Measurements from ENCODE around the gene SAMD14.

The SAMD14 gene

DNA sequence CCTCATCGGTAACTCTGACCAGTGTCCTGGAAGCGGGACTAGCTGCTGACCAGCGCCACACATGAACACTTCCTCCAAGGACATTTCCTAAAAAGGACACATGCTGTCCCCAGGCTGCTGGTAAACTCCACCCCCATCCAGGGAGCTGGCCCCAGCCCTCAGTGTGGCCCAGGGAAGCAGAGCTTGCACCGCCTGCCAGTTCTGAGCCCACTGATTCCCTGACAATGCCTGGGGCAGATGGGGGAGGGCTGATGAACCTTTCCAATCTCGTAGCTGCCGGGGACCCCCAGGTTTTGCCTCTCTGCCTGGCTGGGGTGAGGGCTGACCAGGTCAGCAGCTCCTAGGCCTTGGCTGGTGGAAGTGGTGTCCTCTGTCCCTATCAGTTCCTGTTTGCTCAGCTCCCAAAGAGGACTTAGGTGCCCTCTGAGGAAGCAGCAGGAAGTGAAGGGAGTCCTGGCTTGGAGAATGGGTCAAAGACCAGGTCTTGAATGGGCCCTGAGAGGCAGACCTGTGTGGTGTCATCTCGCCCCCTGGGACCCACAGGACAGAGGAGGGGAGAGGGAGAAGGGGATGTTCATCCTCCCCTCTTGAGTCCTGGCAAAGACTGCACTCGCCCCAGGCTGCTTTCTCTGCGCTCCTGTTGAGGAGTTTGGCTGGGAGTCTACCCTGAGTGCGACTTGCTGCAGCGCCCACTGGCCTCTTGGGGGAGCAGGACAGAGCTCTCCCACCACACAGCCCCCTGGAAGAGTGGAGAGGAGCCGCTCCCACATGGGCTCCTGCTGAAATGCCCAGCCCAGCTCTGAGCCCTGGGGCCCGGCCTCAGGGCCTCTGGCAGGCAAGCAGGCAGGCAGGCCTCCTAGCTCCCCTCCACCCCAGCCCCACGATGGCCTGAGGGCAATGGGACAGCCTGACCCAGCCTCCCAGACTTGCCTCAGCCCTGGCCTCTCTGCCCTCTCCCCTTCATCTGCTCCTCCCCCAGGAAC, 18.0 kb downstream of the SAMD14 start:
- no peak for DNase-seq

DNA sequence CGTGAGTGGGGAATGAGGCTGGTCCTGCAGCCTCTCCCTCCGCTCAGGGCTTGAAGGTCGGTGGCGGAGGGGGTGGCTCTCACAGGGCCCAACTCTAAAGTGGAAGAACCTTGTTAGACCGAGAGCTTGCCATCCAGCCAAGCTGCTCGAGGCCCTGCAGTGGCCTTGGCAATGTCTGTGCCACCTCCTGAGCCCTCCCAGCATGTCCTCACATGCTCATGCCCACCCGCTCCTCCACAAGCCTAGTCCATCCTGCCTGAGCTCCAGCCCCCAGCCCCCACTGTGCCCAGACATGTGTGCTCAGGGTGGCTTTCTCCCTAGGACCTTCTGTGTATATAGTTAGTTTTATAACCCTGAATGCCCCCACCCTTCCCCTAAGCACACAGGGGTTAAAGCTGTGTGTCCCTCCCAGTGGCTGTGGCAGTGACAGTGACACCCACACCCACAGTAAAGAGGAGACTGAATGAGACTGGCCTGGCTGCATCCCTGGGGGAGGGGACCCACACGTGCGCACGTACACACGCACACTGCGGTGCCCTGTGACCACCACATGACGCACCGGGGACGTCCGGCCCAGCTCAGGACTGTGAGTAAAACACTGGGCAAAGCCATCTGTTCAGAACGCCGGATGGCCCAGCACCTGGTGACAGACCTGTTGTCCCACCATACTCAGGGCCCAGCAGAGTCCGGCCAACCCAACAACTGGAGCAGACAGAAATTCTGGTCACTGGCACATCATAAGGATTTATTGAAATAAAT, 19.2 kb downstream of the SAMD14 start:
- DNase-seq = no peak

DNA sequence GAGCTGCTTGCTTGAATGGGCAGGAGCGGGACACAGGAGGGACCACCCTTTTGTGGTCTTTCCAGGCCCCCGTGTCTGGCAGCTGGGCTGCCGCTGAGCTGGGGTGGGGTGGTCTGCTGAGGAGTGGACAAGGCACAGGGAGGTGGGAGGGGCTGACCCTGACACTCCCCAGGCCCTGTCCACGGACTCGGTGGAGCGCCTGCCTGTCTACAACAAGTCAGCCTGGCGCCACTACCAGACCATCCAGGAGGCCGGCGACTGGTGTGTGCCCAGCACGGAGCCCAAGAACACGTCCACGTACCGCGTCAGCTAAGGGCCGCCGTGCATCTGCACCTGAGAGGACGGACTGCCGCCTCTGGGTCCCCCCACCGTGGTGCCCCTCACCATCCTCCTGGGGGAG, 20.2 kb downstream of the SAMD14 start:
- DNase-seq = no peak

DNA sequence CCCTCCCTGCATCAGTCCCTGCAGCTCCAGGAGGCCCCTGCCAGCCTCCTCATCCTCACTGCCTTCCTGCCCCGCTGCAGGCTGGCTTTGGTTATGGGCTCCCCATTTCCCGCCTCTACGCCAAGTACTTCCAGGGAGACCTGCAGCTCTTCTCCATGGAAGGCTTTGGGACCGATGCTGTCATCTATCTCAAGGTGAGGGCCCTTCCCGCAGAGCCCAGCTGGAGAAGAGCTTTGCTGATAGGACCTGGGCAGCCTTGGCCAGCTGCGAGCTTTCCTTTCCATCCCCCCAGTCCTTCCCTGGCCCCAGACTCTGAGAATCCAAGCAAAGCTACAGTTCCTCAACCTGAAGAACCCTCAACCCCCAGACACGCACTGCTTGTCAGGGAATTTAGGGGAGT, 20.8 kb downstream of the SAMD14 start:
- no peak for DNase-seq

DNA sequence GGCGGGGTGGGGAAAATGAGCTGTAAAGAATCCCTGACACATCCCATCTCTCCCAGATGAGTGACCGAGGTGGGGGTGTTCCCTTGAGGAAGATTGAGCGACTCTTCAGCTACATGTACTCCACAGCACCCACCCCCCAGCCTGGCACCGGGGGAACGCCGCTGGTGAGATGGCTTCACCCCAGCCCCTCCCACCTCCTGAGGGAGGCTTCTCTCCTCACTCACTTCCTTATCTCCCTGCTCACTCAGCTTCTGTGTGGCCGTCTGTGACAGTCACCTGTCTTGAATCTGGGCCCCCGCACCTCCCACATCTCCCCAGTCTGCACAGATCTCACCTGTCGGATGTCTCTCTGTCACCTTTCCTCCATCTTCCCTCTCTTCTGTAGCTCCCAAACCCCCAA, 21.4 kb downstream of the SAMD14 start:
- DNase-seq = no peak

DNA sequence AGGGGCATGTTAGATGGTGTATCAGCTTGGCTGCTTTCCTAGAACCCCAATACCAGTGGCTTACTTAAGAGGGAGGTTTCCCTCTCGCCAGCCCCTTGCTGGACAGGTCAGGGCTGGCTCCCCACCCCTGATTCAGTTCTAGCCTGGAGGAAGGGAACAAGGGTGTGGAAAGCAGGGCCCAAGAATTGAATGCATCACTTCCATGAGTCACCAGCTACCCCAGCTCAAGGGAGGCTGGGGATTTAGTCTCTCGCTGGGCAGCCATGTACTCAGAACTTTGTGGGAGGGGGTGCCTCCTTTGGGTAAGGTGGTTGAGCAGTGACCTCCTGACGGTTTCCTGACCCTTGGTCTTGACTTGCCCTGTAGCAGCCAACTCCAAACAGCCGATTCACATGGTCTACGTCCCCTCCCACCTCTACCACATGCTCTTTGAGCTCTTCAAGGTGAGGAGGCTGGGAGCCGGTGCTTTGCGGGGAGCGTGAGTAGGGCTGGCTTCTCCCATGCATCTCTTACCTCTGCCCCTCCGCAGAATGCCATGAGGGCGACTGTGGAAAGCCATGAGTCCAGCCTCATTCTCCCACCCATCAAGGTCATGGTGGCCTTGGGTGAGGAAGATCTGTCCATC, 22.1 kb downstream of the SAMD14 start:
- no peak for DNase-seq

DNA sequence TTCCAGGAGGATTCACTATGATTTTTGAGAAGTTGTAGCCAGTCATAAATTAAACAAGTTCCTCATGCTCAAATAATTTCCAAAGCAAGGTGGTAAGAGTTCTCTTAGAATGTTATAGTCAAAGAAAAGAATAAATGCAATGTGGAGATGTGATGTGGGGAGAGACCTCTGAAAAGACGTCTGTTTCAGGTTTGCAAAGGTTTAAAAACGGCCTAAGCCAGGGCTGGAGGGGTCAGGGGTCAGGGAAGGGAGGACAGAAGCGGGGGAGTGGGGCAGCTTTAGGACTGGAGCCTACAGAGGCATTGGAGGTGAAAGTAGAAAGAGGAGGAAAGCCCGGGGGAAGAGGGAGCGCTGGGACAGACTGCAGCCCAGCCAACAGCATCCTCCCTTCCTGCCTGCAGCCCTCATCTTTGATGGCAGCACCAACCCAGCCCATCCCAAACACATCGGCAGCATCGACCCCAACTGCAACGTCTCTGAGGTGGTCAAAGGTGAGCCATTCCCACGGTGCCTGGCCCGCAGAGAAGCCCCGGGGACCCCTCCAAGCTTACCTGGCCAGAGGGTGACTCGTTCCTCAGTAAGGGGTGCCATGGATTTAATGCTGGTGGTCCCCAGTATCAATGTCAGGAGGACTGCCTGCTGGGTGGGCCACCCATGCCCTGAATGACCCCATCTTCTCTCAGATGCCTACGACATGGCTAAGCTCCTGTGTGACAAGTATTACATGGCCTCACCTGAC, 23.4 kb downstream of the SAMD14 start:
- DNase-seq = no peak

DNA sequence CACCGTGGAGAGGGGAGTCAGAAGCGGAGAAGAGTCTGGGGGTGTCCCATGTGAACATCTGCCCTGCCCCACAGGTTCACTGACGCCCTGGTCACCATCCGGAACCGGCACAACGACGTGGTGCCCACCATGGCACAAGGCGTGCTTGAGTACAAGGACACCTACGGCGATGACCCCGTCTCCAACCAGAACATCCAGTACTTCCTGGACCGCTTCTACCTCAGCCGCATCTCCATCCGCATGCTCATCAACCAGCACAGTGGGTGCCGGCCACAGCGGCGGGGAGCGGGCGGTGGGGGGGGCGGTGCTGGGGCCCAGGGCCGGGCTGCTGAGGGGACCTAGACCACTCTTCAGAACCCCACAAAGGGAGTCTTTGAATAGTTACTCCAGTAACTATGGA, 24.1 kb downstream of the SAMD14 start:
- DNase-seq = no peak

DNA sequence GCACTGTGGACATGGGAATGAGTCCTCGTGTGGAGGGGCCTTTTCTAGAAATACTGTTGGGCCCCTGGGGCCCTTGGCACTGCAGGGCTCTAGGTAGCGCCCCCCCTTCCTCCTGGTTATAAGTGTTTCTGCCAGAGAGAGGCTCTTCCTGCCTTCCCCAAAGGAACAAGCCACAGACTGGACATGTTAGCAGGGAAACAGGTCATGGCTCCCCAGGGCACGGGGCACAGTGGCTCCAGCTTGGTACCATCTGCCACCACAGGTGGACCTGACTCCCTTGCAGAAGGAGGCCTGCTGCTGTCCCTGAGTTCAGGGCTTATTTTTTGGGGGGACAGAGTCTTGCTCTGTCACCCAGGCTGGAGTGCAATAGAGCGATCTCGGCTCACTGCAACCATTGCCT, 26.0 kb downstream of the SAMD14 start:
- no peak for DNase-seq

DNA sequence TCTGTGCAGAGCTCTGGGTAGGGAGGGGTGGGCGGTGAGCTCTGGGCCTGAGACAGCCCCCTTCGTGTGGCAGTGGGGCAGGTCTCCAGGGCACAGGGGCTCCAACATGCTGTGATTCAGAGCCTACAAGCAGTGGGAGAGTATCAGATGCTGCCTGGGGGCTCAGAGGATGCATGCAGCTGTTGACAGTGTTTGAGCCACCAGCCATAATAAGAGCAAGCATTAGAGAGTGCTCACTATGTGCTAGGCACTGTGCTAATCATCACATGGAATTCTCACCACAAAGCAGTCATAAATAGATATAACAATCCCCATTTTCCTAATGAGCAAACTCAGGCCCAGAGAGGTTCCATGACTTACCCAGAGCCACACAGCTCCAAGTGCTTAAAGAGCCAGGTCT, 26.7 kb downstream of the SAMD14 start:
- no peak for DNase-seq

DNA sequence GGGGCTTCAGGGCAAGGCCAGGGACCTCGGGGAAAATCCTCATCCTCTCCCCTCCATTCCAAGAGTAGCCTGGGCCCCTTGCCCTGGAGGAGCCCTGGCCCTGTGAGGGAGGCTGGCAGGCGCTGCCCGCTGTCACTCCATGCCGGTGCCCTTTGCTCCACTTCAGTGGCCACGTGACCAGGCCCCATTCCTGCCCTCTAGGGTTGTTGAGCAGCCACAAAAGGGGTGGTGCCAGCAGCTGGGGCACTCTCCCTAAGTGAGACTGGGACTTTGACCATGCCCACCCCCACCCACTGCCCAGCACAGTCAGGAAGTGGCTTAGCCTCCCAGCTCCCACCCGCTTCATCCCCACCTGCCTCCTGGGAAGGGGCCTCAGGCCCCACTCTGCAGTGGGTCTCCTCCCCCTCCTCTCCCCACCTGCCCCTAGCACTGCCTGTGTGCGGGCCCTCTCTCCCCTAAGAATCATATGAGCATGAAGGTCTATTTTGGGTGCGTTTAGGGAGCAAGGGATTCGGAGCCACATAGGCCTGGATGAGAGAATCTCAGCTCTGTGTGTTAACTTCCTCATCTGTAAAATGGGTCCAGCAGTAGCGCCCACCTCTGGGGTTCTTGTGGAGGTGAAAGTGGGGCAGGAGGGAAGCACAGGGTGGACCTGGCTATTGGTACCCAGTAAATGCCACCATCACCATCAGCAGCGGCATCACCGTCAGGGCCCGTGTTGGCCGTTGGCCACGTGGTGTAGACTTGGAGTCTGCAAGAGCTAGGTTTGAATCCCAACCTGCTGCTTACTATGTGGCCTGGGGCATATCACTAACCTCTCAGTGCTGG, 27.6 kb downstream of the SAMD14 start:
- no peak for DNase-seq

DNA sequence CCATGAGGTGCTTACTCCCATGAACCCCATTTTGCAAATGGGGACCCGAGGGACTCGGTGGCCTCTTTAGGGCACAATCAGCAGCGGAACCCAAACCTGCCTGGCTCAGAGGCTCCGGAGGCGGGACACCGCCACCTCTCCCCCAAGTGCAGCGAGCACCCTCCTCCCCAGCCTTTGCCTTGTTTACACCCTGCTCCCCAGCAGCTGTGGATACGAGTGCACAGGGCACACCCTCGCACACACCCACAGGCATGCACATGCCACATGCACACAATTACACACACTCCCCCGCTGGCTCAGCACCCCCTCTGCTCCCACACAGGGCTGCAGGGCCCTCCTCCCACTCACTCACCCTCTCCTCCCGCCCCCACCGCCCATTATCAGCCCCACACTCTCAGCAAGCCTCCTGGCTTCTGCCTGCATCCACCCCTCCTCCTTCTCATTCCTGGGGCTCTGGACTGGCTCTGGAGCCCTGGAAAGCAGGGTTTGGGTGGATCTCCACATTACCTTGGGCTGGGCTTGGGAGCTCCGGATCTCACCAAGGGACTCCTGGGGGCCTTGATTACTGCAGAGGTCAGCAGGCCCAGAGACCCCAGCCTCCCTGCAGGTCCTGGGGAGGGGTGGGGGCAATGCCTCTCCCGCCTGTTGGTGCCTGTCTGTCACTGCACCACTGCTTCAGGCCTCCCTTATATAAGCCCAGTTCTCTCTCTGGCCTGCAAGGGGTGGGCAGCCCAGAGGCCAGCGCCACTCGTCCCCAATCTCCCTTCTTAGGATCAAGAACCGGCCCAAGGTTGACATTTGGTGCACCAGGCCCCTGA, 28.4 kb downstream of the SAMD14 start:
- DNase-seq = no peak

DNA sequence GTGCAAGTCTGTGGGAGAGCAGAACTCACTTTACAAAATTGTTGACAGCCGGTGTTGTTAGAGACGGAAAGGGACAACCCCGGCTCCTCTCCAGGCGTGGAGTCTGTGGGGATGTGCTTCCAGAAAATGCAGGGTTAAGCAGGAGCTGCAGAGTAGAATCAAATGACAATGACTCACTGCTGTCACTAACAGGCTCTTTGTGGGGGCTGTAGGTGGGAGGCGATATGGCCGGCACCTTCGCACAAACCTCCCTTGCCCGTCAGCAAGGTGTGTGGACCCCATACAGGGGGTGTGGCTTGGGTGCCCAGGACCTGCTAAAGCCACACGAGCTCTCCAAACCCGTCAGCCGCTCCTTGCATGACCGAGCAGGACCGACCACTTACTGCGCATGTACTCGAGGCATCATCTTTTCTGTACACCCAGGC, 29.0 kb downstream of the SAMD14 start:
- no peak for DNase-seq

DNA sequence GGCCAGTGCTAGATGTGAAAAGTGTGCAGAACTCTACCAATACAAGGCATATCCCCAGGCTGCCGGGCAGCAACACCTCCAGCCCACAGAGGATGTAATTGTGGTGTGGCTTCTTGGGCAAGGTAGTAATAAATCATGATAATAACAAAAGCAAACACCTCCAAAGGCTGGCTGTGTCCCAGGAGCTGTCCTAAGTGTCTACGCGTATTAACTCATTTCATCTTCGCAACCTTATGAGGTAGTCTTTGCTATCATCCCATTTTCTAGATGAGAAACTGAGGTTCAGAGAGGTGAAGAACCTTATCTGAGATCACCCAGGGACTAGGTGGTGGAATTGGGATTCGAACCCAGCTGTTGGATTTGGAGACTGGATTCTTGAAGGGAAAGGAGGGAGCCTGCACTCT, 29.5 kb downstream of the SAMD14 start:
- DNase-seq = no peak

DNA sequence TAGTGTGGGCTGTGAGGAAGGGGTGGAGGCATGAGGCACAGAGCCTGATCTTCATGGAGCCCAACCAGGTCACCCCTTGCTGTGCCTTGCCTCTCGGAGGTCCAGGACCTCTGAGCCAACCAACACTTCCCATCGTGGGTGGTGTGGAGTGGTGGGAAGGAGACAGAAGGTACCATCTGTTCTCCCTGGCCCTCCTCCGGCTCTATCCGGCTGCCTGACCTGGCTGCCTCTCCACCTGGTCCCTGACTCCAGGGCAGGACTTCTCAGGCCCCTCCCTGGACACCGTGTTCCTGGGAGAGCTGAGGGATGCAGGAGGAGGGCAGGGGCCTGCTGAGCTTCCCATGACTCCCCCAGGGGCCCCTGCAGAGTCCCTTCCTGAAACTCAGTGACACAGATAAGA, 31.0 kb downstream of the SAMD14 start:
- DNase-seq = no peak

DNA sequence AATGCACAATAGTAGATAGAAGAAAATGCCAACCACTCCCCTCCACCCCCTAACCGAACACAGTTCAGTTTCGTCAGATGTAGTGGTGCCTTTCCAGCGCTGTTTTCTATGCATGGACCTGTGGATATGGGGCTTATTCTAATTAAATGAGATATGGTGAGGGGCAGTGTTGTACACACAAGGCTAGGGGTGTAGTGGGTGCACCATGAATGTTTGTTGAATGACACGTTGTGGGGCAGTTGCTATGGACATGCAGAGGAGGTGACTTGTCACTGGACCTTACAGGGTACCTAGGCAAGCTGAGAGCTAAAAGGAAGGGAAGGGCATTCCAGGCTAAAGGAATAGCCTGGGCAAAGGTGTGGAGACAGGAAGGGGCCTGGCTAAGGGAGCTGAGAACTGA, 31.4 kb downstream of the SAMD14 start:
- no peak for DNase-seq

DNA sequence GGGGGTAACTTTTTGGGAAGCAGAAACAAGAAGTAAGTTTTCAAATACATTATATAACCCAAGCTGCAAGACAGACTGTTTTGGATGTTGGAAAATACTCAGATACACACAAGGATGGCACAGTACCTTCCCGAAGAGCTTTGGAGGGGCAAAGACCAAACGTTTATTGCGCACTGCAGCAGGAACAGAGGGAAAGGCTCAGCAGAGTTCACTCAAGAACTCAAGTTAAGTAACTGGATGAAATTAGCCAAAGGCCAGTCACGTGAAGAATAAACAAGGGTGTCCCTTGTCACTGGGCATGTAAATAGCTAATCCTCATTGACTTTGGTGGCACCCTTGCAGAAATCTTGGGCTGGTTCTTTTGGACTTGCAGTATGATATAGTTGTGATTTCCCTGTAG, 32.0 kb downstream of the SAMD14 start:
- DNase-seq = no peak

DNA sequence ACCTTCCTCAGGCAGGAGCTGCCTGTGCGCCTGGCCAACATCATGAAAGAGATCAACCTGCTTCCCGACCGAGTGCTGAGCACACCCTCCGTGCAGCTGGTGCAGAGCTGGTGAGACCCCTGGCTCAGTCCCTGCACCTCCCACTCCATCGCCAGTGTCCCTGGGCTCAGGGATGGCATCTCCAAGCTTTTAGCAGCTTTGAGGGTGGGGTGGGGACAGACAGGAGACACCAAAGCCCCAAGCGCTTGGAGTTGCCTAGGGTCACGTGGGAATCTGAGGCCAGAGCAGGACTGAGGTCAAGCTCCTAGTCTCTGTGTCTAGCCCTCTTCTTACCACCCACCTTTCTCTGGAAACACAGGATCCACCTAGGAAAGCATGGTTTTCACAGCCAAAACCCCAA, 32.5 kb downstream of the SAMD14 start:
- DNase-seq = no peak

DNA sequence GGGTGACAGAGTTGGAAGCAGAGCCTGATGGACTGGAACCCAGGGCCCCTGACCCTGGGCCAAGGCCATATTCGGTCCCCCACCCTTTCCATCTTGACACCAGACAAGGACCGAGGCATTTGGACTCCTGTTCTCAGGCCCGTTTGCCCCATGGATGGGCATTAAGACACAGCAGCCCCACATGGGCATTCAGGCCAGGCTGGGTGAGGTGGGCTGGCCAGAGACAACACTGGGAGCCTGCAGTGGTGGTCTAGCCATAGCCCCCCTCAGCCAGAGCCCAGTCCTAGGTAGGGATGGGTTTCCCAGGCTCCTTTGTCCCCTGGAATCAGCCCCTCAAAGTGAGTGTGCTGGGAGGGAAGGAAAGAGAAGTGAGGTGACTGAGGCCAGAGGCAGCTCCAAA, 33.2 kb downstream of the SAMD14 start:
- no peak for DNase-seq

DNA sequence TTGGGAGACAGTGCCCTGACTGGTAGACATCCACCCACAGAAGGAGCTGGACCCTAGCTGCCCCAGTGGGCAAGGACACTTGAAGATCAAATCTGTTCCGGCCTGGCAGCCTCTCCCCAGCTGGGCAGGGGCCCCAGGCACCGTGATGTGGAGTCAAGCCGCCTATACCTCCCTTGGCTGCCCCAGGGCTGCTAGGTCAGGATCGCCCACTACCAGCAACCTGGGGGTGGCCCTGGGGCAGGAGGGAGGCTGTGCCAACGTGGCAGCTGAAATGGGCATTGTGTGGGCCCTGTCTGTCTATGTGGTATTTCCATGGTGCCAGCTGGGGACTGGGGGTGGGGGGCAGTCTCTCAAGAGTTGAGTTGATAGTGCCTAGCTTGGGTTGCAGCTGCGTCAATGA, 33.9 kb downstream of the SAMD14 start:
- DNase-seq = no peak

DNA sequence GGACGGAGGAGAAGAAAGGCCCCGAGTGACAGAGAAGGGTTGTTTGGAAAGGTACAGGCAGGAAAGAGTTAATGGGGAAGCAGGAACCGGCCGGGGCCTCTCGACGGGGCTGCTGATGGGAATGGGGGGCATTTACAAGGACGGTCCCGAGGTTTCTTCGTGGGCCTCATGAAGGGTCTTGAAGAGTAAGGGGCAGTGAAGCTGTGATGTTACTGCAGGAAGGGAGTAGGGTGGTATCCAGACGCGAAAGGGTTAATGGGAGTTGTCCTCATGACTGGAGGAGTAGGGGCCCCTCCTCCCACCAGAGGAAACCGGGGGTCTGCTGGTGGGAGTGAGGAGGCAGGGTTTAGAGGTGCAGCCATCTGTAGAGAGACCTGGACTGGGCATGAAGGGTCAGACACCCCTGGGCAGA, 34.3 kb downstream of the SAMD14 start:
- no peak for DNase-seq

Measured in SW 1271 (cell line).